Mammary epithelial cell (primary cell): Measurements from ENCODE around the gene P2RY6.

ENCODE experiments used
- EZH2 ChIP-seq: IDR thresholded peaks from 2 replicates; pipeline ENCODE4 v1.6.1; 2012; ENCODE audit warnings: low read length, inconsistent platforms, borderline replicate concordance
- TF ChIP-seq, protein P1 (sequence below), 2 donors: IDR thresholded peaks in 1 of 2; conservative IDR thresholded peaks in 1 of 2; 2 replicates each; pipeline ENCODE4 v1.5.1; 2011 to 2012; ENCODE audit warnings: inconsistent platforms in 2 of 2, low read length in 2 of 2, mild to moderate bottlenecking in 2 of 2, control low read depth in 1 of 2, low read depth in 1 of 2; ENCODE audit not compliant: insufficient read depth in 1 of 2; ENCODE audit errors: extremely low read depth in 1 of 2

DNA sequence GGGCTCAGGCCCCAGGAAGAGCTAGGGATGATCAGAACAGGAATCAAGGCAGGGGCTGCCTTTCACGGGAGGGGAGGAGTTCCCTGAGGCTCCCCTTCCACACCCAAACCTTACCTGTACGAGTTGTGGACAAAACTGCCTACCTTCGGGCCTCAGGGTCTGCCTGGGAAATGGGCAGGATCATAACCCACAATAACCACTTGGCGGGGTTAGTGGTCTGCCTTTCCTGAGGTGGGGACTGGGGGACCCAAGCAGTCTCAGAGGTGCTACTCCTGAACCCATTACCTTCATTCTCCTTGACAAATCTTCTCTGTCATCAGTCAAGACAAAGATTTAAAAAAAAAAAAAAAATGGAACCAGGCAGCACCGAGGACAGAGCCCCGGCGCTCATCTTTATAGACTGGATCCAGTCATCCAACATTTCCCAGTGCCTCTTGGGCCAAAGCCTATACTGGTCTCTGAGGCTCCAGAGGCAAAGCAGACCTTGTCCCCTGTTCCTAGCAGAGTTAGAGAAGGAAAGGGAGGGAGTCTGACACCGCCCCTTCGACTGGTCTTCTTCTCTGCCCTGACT is 14.2 kb downstream of the P2RY6 start:
- TF ChIP-seq, protein P1, sequence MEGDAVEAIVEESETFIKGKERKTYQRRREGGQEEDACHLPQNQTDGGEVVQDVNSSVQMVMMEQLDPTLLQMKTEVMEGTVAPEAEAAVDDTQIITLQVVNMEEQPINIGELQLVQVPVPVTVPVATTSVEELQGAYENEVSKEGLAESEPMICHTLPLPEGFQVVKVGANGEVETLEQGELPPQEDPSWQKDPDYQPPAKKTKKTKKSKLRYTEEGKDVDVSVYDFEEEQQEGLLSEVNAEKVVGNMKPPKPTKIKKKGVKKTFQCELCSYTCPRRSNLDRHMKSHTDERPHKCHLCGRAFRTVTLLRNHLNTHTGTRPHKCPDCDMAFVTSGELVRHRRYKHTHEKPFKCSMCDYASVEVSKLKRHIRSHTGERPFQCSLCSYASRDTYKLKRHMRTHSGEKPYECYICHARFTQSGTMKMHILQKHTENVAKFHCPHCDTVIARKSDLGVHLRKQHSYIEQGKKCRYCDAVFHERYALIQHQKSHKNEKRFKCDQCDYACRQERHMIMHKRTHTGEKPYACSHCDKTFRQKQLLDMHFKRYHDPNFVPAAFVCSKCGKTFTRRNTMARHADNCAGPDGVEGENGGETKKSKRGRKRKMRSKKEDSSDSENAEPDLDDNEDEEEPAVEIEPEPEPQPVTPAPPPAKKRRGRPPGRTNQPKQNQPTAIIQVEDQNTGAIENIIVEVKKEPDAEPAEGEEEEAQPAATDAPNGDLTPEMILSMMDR (conservative IDR thresholded peaks at IDR 0.05 in 1 of 2, IDR thresholded peaks at IDR 0.05 in 1 of 2; ENCODE audit: extremely low read depth in 1 of 2, insufficient read depth in 1 of 2, low read depth in 1 of 2, low read length in 2 of 2): no peak
- TF ChIP-seq EZH2: no peak
